Activated B cell treated with CpG ODN at 0.5 μM for 24 hours (primary cell): ENCODE results near the gene PLK3. TPM values are rescaled to one million over a fixed set of nuclear protein-coding genes. Genes with fewer than 3 reads are reported as not detected.
A peak's percentile ranks its signal among the peaks of the same experiment; 100 is the strongest.

Experiments used
- ATAC-seq: fragments of 200-7000 bp; cut with Tn5 transposase; one replicate; pipeline ENCODE4 v1.10.0; 2021; ENCODE audit warnings: low read depth, mild to moderate bottlenecking, moderate library complexity
- CTCF ChIA-PET: fragments of 350-600 bp; sonication (Branson Sonifier 250); formaldehyde crosslinking; loops from one replicate; lab custom pipeline; 2021; ENCODE audit warnings: antibody characterized with exemption; lab: Charles Lee
- POLR2A ChIA-PET: fragments of 350-600 bp; sonication (Branson Sonifier 250); formaldehyde crosslinking; loops from one replicate; lab custom pipeline; 2021; ENCODE audit warnings: antibody characterized with exemption; lab: Charles Lee
- DNase-seq: peaks from one replicate; pipeline ENCODE4 v3.0.0; 2022
- H3K27ac Mint-ChIP-seq: one replicate; pipeline ENCODE4 v1.8.0; 2020; ENCODE audit warnings: mixed read lengths
- H3K27me3 Mint-ChIP-seq: one replicate; pipeline ENCODE4 v1.8.0; 2021; ENCODE audit warnings: mixed read lengths
- H3K36me3 Mint-ChIP-seq: one replicate; pipeline ENCODE4 v1.8.0; 2021; ENCODE audit warnings: low read depth, mixed read lengths
- H3K4me1 Mint-ChIP-seq: one replicate; pipeline ENCODE4 v1.8.0; 2021; ENCODE audit warnings: mixed read lengths
- H3K4me3 Mint-ChIP-seq: one replicate; pipeline ENCODE4 v1.8.0; 2020; ENCODE audit warnings: mild to moderate bottlenecking, mixed read lengths
- H3K9me3 Mint-ChIP-seq: one replicate; pipeline ENCODE4 v1.8.0; 2020; ENCODE audit warnings: mixed read lengths
- intact Hi-C: fragments of 100-400 bp; cut with micrococcal nuclease; formaldehyde crosslinking; loops from one replicate; pipeline ENCODE4 v1.15.1; 2024
- total RNA-seq: library from RNA; stranded (reverse); gene quantifications from 2 replicates; pipeline ENCODE4 v1.2.3, GENCODE V29; 2022
- TF ChIP-seq, protein P1 (sequence below): fragments of 200-600 bp; IDR thresholded peaks from one replicate; pipeline ENCODE4 v1.8.0; 2022; ENCODE audit warnings: antibody characterized with exemption, mild to moderate bottlenecking

Gene PLK3
- total RNA-seq, 1 donor from 2014 or later = 82.0 TPM

GRCh38 chr1:44819608-44820327 lies 19.6 kb downstream of the PLK3 start:
- H3K9me3 Mint-ChIP-seq = no peaks in the 10 kb centered on the region
- H3K4me1 Mint-ChIP-seq = peaks cover 35% of the 10 kb centered on the region
- H3K4me3 Mint-ChIP-seq = peak overlapping the region; percentile 88
- TF ChIP-seq, protein P1, sequence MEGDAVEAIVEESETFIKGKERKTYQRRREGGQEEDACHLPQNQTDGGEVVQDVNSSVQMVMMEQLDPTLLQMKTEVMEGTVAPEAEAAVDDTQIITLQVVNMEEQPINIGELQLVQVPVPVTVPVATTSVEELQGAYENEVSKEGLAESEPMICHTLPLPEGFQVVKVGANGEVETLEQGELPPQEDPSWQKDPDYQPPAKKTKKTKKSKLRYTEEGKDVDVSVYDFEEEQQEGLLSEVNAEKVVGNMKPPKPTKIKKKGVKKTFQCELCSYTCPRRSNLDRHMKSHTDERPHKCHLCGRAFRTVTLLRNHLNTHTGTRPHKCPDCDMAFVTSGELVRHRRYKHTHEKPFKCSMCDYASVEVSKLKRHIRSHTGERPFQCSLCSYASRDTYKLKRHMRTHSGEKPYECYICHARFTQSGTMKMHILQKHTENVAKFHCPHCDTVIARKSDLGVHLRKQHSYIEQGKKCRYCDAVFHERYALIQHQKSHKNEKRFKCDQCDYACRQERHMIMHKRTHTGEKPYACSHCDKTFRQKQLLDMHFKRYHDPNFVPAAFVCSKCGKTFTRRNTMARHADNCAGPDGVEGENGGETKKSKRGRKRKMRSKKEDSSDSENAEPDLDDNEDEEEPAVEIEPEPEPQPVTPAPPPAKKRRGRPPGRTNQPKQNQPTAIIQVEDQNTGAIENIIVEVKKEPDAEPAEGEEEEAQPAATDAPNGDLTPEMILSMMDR = no peak
- peak overlapping the region; percentile 100 for H3K27ac Mint-ChIP-seq
- H3K36me3 Mint-ChIP-seq = peaks cover 11% of the 10 kb centered on the region
- POLR2A ChIA-PET = interaction anchor here (0.6 to 7.7 kb wide), 45 partner anchors 8 to 866 kb away, joined by 3 to 364 read pairs (median 4); partner anchors contain the start of genes ARMH1, BEST4, BTBD19 and DYNLT4
- intact Hi-C loops = loop anchor here (1.0 to 5.0 kb wide), 8 partner anchors 9 to 483 kb away; partner anchors contain the start of genes PLK3, RNU5D-1 and RPS8
- ATAC-seq = peak; percentile 85
- no peaks in the 10 kb centered on the region for H3K27me3 Mint-ChIP-seq
- CTCF ChIA-PET = interaction anchor here (0.6 to 3.2 kb wide), 15 partner anchors 9 to 98 kb away, joined by 3 to 20 read pairs (median 5); partner anchors contain the start of genes BEST4, BTBD19, PLK3 and RNU5D-1
- DNase-seq = peak; percentile 80

DNA sequence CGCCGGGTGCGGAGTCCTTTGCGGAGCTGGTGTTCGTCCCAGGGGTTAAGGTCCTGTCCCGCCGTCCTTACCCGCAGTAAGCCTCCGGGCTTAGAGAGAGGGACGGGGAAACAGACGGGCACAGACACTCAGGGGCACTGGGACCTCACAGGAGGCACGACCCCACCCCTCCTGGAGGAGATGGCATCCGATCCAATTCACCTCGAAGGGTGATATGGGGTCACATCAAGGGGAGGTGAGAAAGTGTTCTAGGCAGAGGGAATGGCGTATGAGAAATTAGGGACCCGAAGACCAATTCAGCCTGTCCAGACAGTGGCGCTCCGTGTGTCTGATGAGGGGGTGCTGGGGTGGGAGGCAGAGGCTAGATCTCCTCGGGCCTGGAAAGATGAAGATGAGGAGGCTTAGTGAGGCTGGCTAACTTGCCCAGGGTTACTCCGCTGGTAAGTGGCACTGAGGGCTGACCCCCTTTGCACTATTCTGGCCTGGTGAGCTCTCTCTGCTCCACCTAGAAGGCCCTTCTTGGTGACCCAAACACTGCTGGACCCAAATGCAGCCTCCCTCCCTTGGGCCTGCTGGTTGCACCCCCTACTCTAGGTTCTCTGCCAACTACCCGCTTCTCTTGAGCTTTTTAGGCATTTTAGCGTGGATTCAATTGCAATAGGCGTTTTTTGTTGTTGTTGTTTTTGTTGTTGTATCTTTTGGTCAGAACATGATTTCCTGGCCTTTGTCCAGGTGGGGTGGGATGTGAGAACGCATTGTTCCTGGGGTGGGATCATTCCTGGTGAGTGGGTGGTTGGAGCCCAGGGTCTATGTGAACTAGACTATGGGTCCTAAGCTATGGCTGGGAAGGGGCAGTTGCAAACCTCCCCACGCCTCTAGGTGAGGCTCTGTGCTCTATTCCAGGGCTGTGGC lies 20.4 kb downstream of the PLK3 start:
- ChIA-PET CTCF (interaction anchor here (0.8 to 2.6 kb wide), 7 partner anchors 15 to 92 kb away, joined by 3 to 9 read pairs (median 4); partner anchors contain the start of genes BEST4 and RNU5D-1), POLR2A (interaction anchor here (0.6 to 7.7 kb wide), 26 partner anchors 10 to 865 kb away, joined by 3 to 364 read pairs (median 9); partner anchors contain the start of genes BEST4, BTBD19, DYNLT4 and EIF2B3)
- peak overlapping the region; percentile 100 for H3K27ac Mint-ChIP-seq
- peaks cover 6% of the 10 kb centered on the region for H3K36me3 Mint-ChIP-seq
- H3K9me3 Mint-ChIP-seq = no peaks in the 10 kb centered on the region
- TF ChIP-seq, protein P1 = no peak
- peak overlapping the region; percentile 88 for H3K4me3 Mint-ChIP-seq
- H3K27me3 Mint-ChIP-seq = no peaks in the 10 kb centered on the region
- DNase-seq (no peak), ATAC-seq (no peak)
- peaks cover 27% of the 10 kb centered on the region for H3K4me1 Mint-ChIP-seq
- intact Hi-C loops = loop anchor here (5.0 kb wide), 1 partner anchor 482 kb away; no protein-coding TSS in a partner anchor

DNA sequence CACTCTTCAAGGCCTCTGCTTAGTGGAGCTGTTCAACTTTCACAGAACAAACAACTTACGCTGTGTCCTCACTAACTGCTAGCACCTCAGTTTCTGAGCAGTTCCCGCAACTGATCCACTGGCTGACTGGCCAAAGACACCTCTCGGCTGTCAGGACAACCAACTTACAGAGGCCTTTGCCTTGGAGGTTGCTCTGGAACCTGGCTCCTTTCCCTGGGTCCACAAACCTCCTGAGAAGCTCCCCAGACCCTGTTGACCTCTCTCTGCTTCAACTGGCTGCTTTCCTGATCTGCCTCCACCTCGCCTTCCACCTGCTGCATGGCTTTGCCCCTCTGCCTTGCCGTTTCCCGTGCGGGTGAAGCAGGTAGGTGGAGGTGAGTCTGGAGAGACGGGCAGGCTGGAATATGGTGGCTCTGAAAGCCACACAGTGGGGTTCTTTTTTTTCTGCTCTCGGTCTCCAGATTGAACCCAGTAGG lies 21.1 kb downstream of the PLK3 start:
- Mint-ChIP-seq H3K36me3 (peaks cover 4% of the 10 kb centered on the region), H3K4me3 (peak overlapping the region; percentile 32), H3K4me1 (peaks cover 27% of the 10 kb centered on the region), H3K9me3 (no peaks in the 10 kb centered on the region), H3K27ac (peak overlapping the region; percentile 70), H3K27me3 (no peaks in the 10 kb centered on the region)
- POLR2A ChIA-PET = interaction anchor here (1.2 to 7.7 kb wide), 14 partner anchors 9 to 518 kb away, joined by 3 to 364 read pairs (median 19); partner anchors contain the start of genes BTBD19, DYNLT4, HECTD3 and MUTYH
- TF ChIP-seq, protein P1 = no peak
- intact Hi-C loops = loop anchor here (5.0 kb wide), 1 partner anchor 481 kb away; no protein-coding TSS in a partner anchor
- DNase-seq (no peak), ATAC-seq (no peak)
- CTCF ChIA-PET = interaction anchor here (1.5 to 2.6 kb wide), 3 partner anchors 14 to 90 kb away, joined by 3 to 9 read pairs (median 5); partner anchors contain the start of gene RNU5D-1

GRCh38 chr1:44822131-44822701 lies 22.0 kb downstream of the PLK3 start:
- no peaks in the 10 kb centered on the region for H3K9me3 Mint-ChIP-seq
- H3K4me1 Mint-ChIP-seq = peaks cover 27% of the 10 kb centered on the region
- POLR2A ChIA-PET = interaction anchor here (0.6 to 7.7 kb wide), 10 partner anchors 9 to 189 kb away, joined by 3 to 364 read pairs (median 40); partner anchors contain the start of genes BTBD19, DYNLT4, HECTD3 and PLK3
- H3K27me3 Mint-ChIP-seq = no peaks in the 10 kb centered on the region
- CTCF ChIA-PET = no interaction called here
- DNase-seq (no peak), ATAC-seq (no peak)
- TF ChIP-seq, protein P1 = no peak
- H3K27ac Mint-ChIP-seq = no peak overlapping the region
- intact Hi-C loops = loop anchor here (5.0 kb wide), 1 partner anchor 480 kb away; no protein-coding TSS in a partner anchor
- H3K36me3 Mint-ChIP-seq = peaks cover 4% of the 10 kb centered on the region
- H3K4me3 Mint-ChIP-seq = no peak overlapping the region
